ENCODE data around the gene CBLB. TPM values are rescaled to one million over a fixed set of nuclear protein-coding genes. Genes with fewer than 3 reads are reported as not detected.

CBLB gene
- total and polyA plus RNA-seq, 9 of the 15 experiments (the other 6 are each of a cell fraction or from before 2014, with no cell fraction given) = 1.8 to 8.1 (median 5.3) TPM

DNA sequence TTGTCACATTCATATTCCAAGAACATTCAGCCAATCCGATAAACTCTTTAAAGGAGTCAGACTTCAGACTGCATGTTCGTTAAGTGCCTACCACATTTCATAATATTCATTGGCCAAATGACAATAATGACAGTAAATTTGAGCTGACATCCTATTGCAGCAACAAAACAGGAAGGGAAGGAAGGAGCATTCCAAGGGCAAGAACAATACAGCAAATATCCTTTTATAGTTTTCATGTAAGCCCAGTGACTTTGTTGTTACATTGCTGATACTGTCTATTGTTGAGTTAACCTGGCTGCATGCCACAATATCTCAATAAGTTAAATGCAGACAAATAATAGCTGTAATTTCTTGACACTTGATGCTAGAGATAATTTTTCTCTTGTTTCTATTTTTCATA is 16.4 kb upstream of the CBLB start:
- Histone ChIP-seq H3K27me3 (ENCODE audit: control insufficient read depth in 2 of 2, insufficient read depth in 2 of 2, low read length in 2 of 2) (no peaks in the 10 kb centered on the region), H3K4me1 (replicated peaks in 1 of 2; ENCODE audit: control insufficient read depth in 2 of 2, insufficient read depth in 2 of 2, low read length in 2 of 2) (peaks cover 0 to 2% of the 10 kb centered on the region in 2 experiments; a peak in 1 of 5 replicates), H3K27ac (ENCODE audit: extremely low read depth, low read depth, low read length) (no peak overlapping the region), H3K79me2 (ENCODE audit: control insufficient read depth, insufficient read depth, low read length) (no peaks in the 10 kb centered on the region), H3K4me2 (ENCODE audit: insufficient read depth, low read length) (no peak overlapping the region), H3K36me3 (ENCODE audit: control insufficient read depth, insufficient read depth, low read length) (no peaks in the 10 kb centered on the region), H2AFZ (ENCODE audit: low read depth, low read length) (no peak overlapping the region), H3K9me3 (replicated peaks; ENCODE audit: control insufficient read depth, insufficient read depth, low read depth, low read length) (no peaks in the 10 kb centered on the region), H4K20me1 (replicated peaks; ENCODE audit: control insufficient read depth, insufficient read depth, low read length) (no peaks in the 10 kb centered on the region), H3K9ac (ENCODE audit: insufficient read depth in 1 of 2, low read depth in 2 of 2, low read length in 2 of 2) (no peak overlapping the region), H3K4me3 (no peak overlapping the region), H3K9me1 (ENCODE audit: control insufficient read depth, insufficient read depth, low read length) (no peaks in the 10 kb centered on the region)
- FAIRE-seq (no peak), ATAC-seq (no peak), DNase-seq (ENCODE audit: extremely low read depth in 1 of 4, low spot score in 3 of 4) (no peak)
- 17% methylated on average over 2 of the region's 2 CpGs for WGBS (ENCODE audit: insufficient coverage, low coverage, missing lambda C conversion rate)
- CTCF ChIA-PET (ENCODE audit: low intra/inter-chr PET ratio) = no interaction called here
- TF ChIP-seq, protein P1, sequence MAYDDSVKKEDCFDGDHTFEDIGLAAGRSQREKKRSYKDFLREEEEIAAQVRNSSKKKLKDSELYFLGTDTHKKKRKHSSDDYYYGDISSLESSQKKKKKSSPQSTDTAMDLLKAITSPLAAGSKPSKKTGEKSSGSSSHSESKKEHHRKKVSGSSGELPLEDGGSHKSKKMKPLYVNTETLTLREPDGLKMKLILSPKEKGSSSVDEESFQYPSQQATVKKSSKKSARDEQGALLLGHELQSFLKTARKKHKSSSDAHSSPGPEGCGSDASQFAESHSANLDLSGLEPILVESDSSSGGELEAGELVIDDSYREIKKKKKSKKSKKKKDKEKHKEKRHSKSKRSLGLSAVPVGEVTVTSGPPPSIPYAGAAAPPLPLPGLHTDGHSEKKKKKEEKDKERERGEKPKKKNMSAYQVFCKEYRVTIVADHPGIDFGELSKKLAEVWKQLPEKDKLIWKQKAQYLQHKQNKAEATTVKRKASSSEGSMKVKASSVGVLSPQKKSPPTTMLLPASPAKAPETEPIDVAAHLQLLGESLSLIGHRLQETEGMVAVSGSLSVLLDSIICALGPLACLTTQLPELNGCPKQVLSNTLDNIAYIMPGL (CRISPR knock-in tag; IDR thresholded peaks at IDR 0.05) = no peak
- TF ChIP-seq ZNF274 (IDR thresholded peaks at IDR 0.05; ENCODE audit: borderline replicate concordance, low read depth, low read length) (no peak), SREBF2 (CRISPR knock-in tag; IDR thresholded peaks at IDR 0.05) (no peak), ZKSCAN1 (IDR thresholded peaks at IDR 0.05; ENCODE audit: low read depth, low read length) (no peak), PHB (CRISPR knock-in tag; IDR thresholded peaks at IDR 0.05) (no peak), HDAC2 (IDR thresholded peaks at IDR 0.05) (no peak)
- TF ChIP-seq, protein P2, sequence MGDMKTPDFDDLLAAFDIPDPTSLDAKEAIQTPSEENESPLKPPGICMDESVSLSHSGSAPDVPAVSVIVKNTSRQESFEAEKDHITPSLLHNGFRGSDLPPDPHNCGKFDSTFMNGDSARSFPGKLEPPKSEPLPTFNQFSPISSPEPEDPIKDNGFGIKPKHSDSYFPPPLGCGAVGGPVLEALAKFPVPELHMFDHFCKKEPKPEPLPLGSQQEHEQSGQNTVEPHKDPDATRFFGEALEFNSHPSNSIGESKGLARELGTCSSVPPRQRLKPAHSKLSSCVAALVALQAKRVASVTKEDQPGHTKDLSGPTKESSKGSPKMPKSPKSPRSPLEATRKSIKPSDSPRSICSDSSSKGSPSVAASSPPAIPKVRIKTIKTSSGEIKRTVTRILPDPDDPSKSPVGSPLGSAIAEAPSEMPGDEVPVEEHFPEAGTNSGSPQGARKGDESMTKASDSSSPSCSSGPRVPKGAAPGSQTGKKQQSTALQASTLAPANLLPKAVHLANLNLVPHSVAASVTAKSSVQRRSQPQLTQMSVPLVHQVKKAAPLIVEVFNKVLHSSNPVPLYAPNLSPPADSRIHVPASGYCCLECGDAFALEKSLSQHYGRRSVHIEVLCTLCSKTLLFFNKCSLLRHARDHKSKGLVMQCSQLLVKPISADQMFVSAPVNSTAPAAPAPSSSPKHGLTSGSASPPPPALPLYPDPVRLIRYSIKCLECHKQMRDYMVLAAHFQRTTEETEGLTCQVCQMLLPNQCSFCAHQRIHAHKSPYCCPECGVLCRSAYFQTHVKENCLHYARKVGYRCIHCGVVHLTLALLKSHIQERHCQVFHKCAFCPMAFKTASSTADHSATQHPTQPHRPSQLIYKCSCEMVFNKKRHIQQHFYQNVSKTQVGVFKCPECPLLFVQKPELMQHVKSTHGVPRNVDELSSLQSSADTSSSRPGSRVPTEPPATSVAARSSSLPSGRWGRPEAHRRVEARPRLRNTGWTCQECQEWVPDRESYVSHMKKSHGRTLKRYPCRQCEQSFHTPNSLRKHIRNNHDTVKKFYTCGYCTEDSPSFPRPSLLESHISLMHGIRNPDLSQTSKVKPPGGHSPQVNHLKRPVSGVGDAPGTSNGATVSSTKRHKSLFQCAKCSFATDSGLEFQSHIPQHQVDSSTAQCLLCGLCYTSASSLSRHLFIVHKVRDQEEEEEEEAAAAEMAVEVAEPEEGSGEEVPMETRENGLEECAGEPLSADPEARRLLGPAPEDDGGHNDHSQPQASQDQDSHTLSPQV (IDR thresholded peaks at IDR 0.05) = no peak
- TF ChIP-seq, protein P3, sequence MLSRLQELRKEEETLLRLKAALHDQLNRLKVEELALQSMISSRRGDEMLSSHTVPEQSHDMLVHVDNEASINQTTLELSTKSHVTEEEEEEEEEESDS (CRISPR knock-in tag; IDR thresholded peaks at IDR 0.05) = no peak
- no TSS peak for BruUV-seq (replicated peaks)
- POLR2A ChIA-PET = no interaction called here
- in situ Hi-C loops (cut with MboI) (no loop called here), intact Hi-C loops (cut with micrococcal nuclease) (no loop called here)

Measured in K562 (cell line).